ENCODE measurements around the gene B4GALT1.
"Not testable (repeated sequence)": the region's sequence is repeated elsewhere in the genome, so short reads cannot be mapped to it uniquely, and the experiment has no call there.

Gene B4GALT1

DNA sequence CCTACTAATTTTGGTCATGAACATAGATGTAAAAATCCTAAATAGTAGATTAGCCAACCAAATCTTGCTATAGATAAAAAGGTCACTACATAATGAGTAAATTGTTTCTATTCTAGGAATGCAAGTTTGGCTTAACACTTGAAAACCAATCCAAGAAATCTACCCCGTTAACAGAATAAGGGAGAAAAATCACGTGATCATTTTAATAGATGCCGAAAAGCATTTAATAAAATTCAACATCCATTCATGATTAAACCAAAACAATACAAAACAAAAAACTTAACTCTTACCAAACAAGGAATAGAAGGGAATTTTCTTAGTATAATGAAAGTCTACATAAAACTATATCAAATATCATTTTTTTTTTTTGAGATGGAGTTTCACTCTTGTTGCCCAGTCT is 69.9 kb downstream of the B4GALT1 start:
- no peak overlapping the region for H3K4me3 ChIP-seq (ENCODE audit: low read depth, low read length)
- no peaks in the 10 kb centered on the region for H3K9me3 ChIP-seq
- DNase-seq = no peak
- H3K4me1 ChIP-seq = no peaks in the 10 kb centered on the region
- no peaks in the 10 kb centered on the region for H3K27me3 ChIP-seq
- TF ChIP-seq, protein P1, sequence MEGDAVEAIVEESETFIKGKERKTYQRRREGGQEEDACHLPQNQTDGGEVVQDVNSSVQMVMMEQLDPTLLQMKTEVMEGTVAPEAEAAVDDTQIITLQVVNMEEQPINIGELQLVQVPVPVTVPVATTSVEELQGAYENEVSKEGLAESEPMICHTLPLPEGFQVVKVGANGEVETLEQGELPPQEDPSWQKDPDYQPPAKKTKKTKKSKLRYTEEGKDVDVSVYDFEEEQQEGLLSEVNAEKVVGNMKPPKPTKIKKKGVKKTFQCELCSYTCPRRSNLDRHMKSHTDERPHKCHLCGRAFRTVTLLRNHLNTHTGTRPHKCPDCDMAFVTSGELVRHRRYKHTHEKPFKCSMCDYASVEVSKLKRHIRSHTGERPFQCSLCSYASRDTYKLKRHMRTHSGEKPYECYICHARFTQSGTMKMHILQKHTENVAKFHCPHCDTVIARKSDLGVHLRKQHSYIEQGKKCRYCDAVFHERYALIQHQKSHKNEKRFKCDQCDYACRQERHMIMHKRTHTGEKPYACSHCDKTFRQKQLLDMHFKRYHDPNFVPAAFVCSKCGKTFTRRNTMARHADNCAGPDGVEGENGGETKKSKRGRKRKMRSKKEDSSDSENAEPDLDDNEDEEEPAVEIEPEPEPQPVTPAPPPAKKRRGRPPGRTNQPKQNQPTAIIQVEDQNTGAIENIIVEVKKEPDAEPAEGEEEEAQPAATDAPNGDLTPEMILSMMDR (IDR thresholded peaks at IDR 0.05; ENCODE audit: low read depth, low read length) = no peak
- H3K36me3 ChIP-seq = no peaks in the 10 kb centered on the region

- H3K9me3 ChIP-seq = no peaks in the 10 kb centered on the region; the same call in 1 of the 2 replicates
- no peak overlapping the region for H3K4me3 ChIP-seq (ENCODE audit: low read depth, low read length)
- no peaks in the 10 kb centered on the region; the same call in 1 of the 2 replicates for H3K27me3 ChIP-seq
- no peaks in the 10 kb centered on the region for H3K36me3 ChIP-seq
- no peaks in the 10 kb centered on the region for H3K4me1 ChIP-seq
- no peak for DNase-seq
- TF ChIP-seq, protein P1 (IDR thresholded peaks at IDR 0.05; ENCODE audit: low read depth, low read length) = no peak
These were observed 74.5 kb downstream of the B4GALT1 start for GRCh38 chr9:33092634-33093033.

DNA sequence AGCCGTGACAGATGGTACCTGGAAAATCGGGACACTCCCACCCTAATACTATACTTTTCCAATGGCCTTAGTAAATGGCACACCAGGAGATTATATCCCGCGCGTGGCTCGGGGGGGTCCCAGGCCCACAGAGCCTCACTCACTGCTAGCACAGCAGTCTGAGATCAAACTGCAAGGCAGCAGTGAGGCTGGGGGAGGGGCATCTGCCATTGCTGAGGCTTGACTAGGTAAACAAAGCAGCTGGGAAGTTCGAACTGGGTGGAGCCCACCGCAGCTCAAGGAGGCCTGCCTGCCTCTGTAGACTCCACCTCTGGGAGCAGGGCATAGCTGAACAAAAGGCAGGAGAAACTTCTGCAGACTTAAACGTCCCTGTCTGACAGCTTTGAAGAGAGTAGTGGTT is 81.5 kb downstream of the B4GALT1 start:
- H3K27me3 ChIP-seq; H3K9me3 ChIP-seq; H3K4me3 ChIP-seq (ENCODE audit: low read depth, low read length); H3K4me1 ChIP-seq; H3K36me3 ChIP-seq; DNase-seq: not testable (repeated sequence)

DNA sequence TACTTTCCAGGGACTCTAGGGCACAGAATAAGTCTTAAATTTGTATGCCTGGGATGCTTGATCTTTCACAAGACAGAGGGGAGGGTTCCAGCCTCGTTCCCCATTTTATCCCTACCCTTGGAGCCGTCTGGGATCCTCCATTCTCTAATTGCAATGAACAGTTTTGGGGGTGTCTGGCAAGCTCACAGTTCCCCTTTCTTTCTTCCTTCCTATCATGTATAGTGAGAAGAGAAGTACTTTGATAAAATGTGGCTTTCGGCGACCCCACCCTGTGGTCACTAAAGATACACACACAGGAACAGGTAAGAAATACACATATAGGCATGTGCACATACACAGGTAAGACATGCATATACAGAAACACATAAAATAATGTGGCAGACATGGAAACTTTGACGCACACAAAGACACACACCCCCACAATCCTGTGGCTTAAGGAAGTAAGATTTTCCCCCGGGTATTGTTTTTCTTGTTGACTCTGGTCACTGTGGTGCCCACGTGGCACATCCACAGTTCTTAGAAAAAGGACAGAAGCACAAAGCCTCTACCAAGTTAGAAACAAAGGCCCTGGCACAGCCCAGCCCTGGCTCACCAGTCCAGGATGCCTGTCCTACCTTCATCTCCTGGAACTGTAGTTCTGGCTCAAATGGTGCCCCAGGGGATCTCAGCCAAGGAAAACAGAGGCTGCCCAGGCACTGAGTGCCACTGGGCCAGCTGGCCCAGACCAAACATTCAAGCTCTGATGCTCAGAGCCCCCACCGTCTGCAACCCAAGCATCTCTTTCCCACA is 84.4 kb downstream of the B4GALT1 start:
- TF ChIP-seq, protein P1 (IDR thresholded peaks at IDR 0.05; ENCODE audit: low read depth, low read length) = no peak
- DNase-seq = no peak
- H3K4me1 ChIP-seq = peaks cover 2% of the 10 kb centered on the region; the same call in 1 of the 2 replicates
- H3K4me3 ChIP-seq (ENCODE audit: low read depth, low read length) = no peak overlapping the region
- H3K27me3 ChIP-seq = no peaks in the 10 kb centered on the region
- H3K36me3 ChIP-seq = no peaks in the 10 kb centered on the region
- no peaks in the 10 kb centered on the region for H3K9me3 ChIP-seq

GRCh38 chr9:33082128-33082527 is 85.0 kb downstream of the B4GALT1 start:
- Histone ChIP-seq H3K9me3 (no peaks in the 10 kb centered on the region), H3K36me3 (no peaks in the 10 kb centered on the region), H3K4me1 (peaks cover 2% of the 10 kb centered on the region; the same call in 1 of the 2 replicates), H3K4me3 (ENCODE audit: low read depth, low read length) (no peak overlapping the region), H3K27me3 (no peaks in the 10 kb centered on the region)
- DNase-seq = no peak
- TF ChIP-seq, protein P1 (IDR thresholded peaks at IDR 0.05; ENCODE audit: low read depth, low read length) = no peak

- Histone ChIP-seq H3K36me3 (no peaks in the 10 kb centered on the region), H3K4me1 (peaks cover 2% of the 10 kb centered on the region; the same call in 1 of the 2 replicates), H3K9me3 (no peaks in the 10 kb centered on the region), H3K27me3 (no peaks in the 10 kb centered on the region), H3K4me3 (ENCODE audit: low read depth, low read length) (peak overlapping the region; percentile 1; the same call in 1 of the 2 replicates)
- peak; percentile 70 for DNase-seq
- TF ChIP-seq, protein P1 (IDR thresholded peaks at IDR 0.05; ENCODE audit: low read depth, low read length) = peak; percentile 85
These were observed 85.8 kb downstream of the B4GALT1 start for GRCh38 chr9:33081128-33081851.

All from BE2C (cell line).